Measurements from ENCODE around the gene ADGRF3.

The ADGRF3 gene

DNA sequence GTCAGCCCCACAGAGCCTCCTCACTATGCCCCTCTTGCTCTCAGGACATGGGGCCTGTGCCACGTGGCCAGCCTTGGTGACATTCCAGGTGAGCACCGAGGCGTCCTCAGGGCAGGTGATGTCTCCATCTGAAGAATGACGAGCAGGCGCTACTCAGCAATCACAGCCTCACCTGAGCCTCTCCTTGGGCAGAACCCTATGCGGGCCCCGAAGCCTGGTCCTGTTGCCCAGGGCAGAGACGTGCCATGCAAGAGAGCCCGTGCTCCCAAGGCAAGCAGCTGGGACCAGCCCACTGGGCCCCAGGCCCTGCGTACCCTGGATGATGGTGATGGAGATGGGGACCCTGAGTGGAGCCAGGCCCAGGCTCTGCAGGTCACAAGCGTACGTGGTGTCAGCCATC lies 33.1 kb downstream of the ADGRF3 start:
- no CpG with 5 or more reads among the region's 12 CpGs for WGBS, 2 donors (ENCODE audit: extremely low coverage in 2 of 2, insufficient read length in 2 of 2, insufficient replicate concordance in 1 of 2)

DNA sequence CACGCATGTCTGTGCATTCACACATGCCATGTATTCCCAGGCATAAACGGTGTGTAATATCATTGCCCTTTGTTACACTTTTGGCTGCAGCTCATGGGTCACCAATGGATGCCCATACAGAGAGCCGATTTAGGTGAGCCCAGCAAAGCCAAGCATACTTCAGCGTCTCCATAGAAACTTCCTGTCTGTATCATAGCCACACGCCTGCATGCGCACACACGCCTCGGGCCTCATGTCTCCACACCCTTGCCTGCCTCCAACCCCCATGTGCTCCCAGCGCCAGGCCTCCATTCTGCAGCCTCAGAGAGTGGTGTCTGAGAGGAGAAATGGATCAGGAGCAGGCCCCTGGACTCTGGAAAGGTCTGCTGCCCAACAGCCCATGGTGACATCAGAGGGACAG lies 34.1 kb downstream of the ADGRF3 start:
- H3K4me1 ChIP-seq (ENCODE audit: control insufficient read depth in 2 of 2, insufficient read depth in 1 of 2, low read depth in 1 of 2, low read length in 2 of 2), result no peaks in the 10 kb centered on the region
- H2BK120ac ChIP-seq (ENCODE audit: low read depth, low read length), result no peak overlapping the region
- H2BK5ac ChIP-seq (ENCODE audit: low read length), result no peak overlapping the region
- H3K27me3 ChIP-seq (ENCODE audit: control insufficient read depth in 3 of 3, insufficient read depth in 3 of 3, low read depth in 1 of 3, low read length in 3 of 3), result no peaks in the 10 kb centered on the region
- no peak overlapping the region for H3K4ac ChIP-seq (ENCODE audit: low read length)
- H3K18ac ChIP-seq (ENCODE audit: low read length), result no peak overlapping the region
- H3K79me1 ChIP-seq (ENCODE audit: low read depth, low read length), result no peaks in the 10 kb centered on the region
- no peaks in the 10 kb centered on the region for H3K36me3 ChIP-seq (replicated peaks in 1 of 2; ENCODE audit: control insufficient read depth in 2 of 2, insufficient read depth in 2 of 2, low read length in 2 of 2)
- H3K23ac ChIP-seq (ENCODE audit: low read depth, low read length, poor library complexity), result no peak overlapping the region
- no peak overlapping the region for H3K27ac ChIP-seq (replicated peaks; ENCODE audit: low read length)
- H3K9ac ChIP-seq (ENCODE audit: low read depth, low read length, poor library complexity), result no peak overlapping the region
- H4K8ac ChIP-seq (ENCODE audit: low read depth, low read length), result no peak overlapping the region
- H3K9me3 ChIP-seq (replicated peaks in 1 of 2; ENCODE audit: control insufficient read depth in 2 of 2, insufficient read depth in 1 of 2, low read depth in 1 of 2, low read length in 2 of 2), result no peaks in the 10 kb centered on the region
- H4K91ac ChIP-seq (ENCODE audit: low read depth, low read length, poor library complexity), result no peak overlapping the region
- H3K4me2 ChIP-seq (ENCODE audit: insufficient read depth, low read length, poor library complexity, severe bottlenecking), result no peak overlapping the region
- no peak for DNase-seq (ENCODE audit: low spot score)
- peak overlapping the region; percentile 85 for H2AK5ac ChIP-seq (ENCODE audit: low read depth, low read length)
- no peak overlapping the region for H2BK15ac ChIP-seq (ENCODE audit: low read length)
- no peak overlapping the region for H3K4me3 ChIP-seq (ENCODE audit: low read length in 2 of 2)
- H2BK12ac ChIP-seq (ENCODE audit: low read length), result no peak overlapping the region
- no CpG with 5 or more reads among the region's 9 CpGs for WGBS, 2 donors (ENCODE audit: extremely low coverage in 2 of 2, insufficient read length in 2 of 2, insufficient replicate concordance in 1 of 2)
- H3K14ac ChIP-seq (ENCODE audit: low read length), result no peak overlapping the region
- no peak overlapping the region for H2AFZ ChIP-seq (ENCODE audit: low read length)

More for the DNA sequence above, 33.1 kb downstream of the ADGRF3 start:
- Histone ChIP-seq H3K18ac (ENCODE audit: low read length) (peak overlapping the region; percentile 58), H3K4me1 (ENCODE audit: control insufficient read depth in 2 of 2, insufficient read depth in 1 of 2, low read depth in 1 of 2, low read length in 2 of 2) (peaks cover 0 to 2% of the 10 kb centered on the region in 2 donors), H2BK120ac (ENCODE audit: low read depth, low read length) (no peak overlapping the region), H3K9me3 (replicated peaks in 1 of 2; ENCODE audit: control insufficient read depth in 2 of 2, insufficient read depth in 1 of 2, low read depth in 1 of 2, low read length in 2 of 2) (no peaks in the 10 kb centered on the region), H4K91ac (ENCODE audit: low read depth, low read length, poor library complexity) (no peak overlapping the region), H2AFZ (ENCODE audit: low read length) (no peak overlapping the region), H3K36me3 (replicated peaks in 1 of 2; ENCODE audit: control insufficient read depth in 2 of 2, insufficient read depth in 2 of 2, low read length in 2 of 2) (no peaks in the 10 kb centered on the region), H3K4me3 (ENCODE audit: low read length in 2 of 2) (no peak overlapping the region), H2BK15ac (ENCODE audit: low read length) (peak overlapping the region; percentile 72), H3K79me1 (ENCODE audit: low read depth, low read length) (no peaks in the 10 kb centered on the region), H3K27me3 (ENCODE audit: control insufficient read depth in 3 of 3, insufficient read depth in 3 of 3, low read depth in 1 of 3, low read length in 3 of 3) (no peaks in the 10 kb centered on the region), H3K14ac (ENCODE audit: low read length) (peak overlapping the region; percentile 22), H3K4me2 (ENCODE audit: insufficient read depth, low read length, poor library complexity, severe bottlenecking) (no peak overlapping the region), H2AK5ac (ENCODE audit: low read depth, low read length) (peak overlapping the region; percentile 85), H3K4ac (ENCODE audit: low read length) (no peak overlapping the region), H2BK12ac (ENCODE audit: low read length) (no peak overlapping the region), H4K8ac (ENCODE audit: low read depth, low read length) (no peak overlapping the region), H3K9ac (ENCODE audit: low read depth, low read length, poor library complexity) (peak overlapping the region; percentile 68), H3K27ac (replicated peaks; ENCODE audit: low read length) (no peak overlapping the region), H3K23ac (ENCODE audit: low read depth, low read length, poor library complexity) (no peak overlapping the region), H2BK5ac (ENCODE audit: low read length) (peak overlapping the region; percentile 29)
- no peak for DNase-seq (ENCODE audit: low spot score)

DNA sequence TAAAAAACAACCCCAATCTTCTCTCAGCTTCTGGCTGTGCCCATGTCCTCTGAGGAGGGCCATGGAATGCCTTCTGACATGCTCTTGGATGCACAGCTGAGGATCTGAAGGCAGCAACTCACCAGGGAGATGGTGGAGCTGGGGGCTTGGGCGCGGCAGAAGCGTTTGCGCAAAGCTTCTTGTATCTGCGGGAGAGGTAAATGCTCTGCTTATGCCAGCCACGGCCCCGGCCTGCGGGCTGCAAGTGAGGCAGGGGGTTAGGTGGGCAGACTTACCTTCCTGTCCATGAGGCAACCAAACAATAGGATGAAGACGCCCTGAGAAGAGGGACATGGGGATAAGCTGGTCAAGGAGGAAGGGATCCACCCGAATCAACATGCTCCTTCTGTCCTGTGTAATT lies 36.7 kb downstream of the ADGRF3 start:
- H2BK120ac ChIP-seq (ENCODE audit: low read depth, low read length), result no peak overlapping the region
- no peak overlapping the region for H3K4ac ChIP-seq (ENCODE audit: low read length)
- no peaks in the 10 kb centered on the region for H3K79me1 ChIP-seq (ENCODE audit: low read depth, low read length)
- no peak overlapping the region for H2BK5ac ChIP-seq (ENCODE audit: low read length)
- H2AK5ac ChIP-seq (ENCODE audit: low read depth, low read length), result no peak overlapping the region
- no peak overlapping the region for H3K14ac ChIP-seq (ENCODE audit: low read length)
- H3K4me1 ChIP-seq (ENCODE audit: control insufficient read depth in 2 of 2, insufficient read depth in 1 of 2, low read depth in 1 of 2, low read length in 2 of 2), result peaks cover 1 to 3% of the 10 kb centered on the region in 2 donors
- H3K4me2 ChIP-seq (ENCODE audit: insufficient read depth, low read length, poor library complexity, severe bottlenecking), result no peak overlapping the region
- no peak overlapping the region for H3K23ac ChIP-seq (ENCODE audit: low read depth, low read length, poor library complexity)
- H4K91ac ChIP-seq (ENCODE audit: low read depth, low read length, poor library complexity), result no peak overlapping the region
- H2BK15ac ChIP-seq (ENCODE audit: low read length), result peak overlapping the region; percentile 86
- no peak for DNase-seq (ENCODE audit: low spot score)
- H3K18ac ChIP-seq (ENCODE audit: low read length), result peak overlapping the region; percentile 4
- H3K9ac ChIP-seq (ENCODE audit: low read depth, low read length, poor library complexity), result no peak overlapping the region
- H3K27ac ChIP-seq (replicated peaks; ENCODE audit: low read length), result no peak overlapping the region
- H2BK12ac ChIP-seq (ENCODE audit: low read length), result no peak overlapping the region
- H2AFZ ChIP-seq (ENCODE audit: low read length), result no peak overlapping the region
- no CpG with 5 or more reads among the region's 10 CpGs for WGBS, 2 donors (ENCODE audit: extremely low coverage in 2 of 2, insufficient read length in 2 of 2, insufficient replicate concordance in 1 of 2)
- H3K9me3 ChIP-seq (replicated peaks in 1 of 2; ENCODE audit: control insufficient read depth in 2 of 2, insufficient read depth in 1 of 2, low read depth in 1 of 2, low read length in 2 of 2), result no peaks in the 10 kb centered on the region
- H3K4me3 ChIP-seq (ENCODE audit: low read length in 2 of 2), result no peak overlapping the region
- H3K36me3 ChIP-seq (replicated peaks in 1 of 2; ENCODE audit: control insufficient read depth in 2 of 2, insufficient read depth in 2 of 2, low read length in 2 of 2), result no peaks in the 10 kb centered on the region
- H4K8ac ChIP-seq (ENCODE audit: low read depth, low read length), result no peak overlapping the region
- H3K27me3 ChIP-seq (ENCODE audit: control insufficient read depth in 3 of 3, insufficient read depth in 3 of 3, low read depth in 1 of 3, low read length in 3 of 3), result no peaks in the 10 kb centered on the region

DNA sequence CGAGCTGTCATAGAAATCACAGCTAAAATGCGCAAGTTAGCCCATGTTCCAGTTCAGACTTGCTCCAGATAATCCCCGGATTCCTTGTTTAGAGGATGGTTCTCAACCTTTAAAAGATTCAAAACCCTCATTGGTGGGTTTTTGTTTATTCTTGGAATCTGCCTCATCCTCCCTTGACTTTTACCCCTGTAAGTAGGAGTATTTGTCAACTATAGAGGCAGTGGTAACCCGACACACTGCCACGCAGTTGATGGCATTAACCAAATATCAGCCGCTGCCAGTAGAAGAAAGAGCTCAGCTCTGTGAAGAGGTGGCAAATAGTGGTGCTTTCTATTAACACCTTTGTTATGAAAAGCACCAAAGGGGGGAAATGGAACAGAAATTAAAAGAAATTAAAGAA lies 41.0 kb downstream of the ADGRF3 start:
- H2AFZ ChIP-seq (ENCODE audit: low read length), result peak overlapping the region; percentile 54
- H2BK15ac ChIP-seq (ENCODE audit: low read length), result no peak overlapping the region
- DNase-seq (ENCODE audit: low spot score), result no peak
- no peak overlapping the region for H3K18ac ChIP-seq (ENCODE audit: low read length)
- H3K27me3 ChIP-seq (ENCODE audit: control insufficient read depth in 3 of 3, insufficient read depth in 3 of 3, low read depth in 1 of 3, low read length in 3 of 3), result no peaks in the 10 kb centered on the region
- no peak overlapping the region for H2BK5ac ChIP-seq (ENCODE audit: low read length)
- H3K4me3 ChIP-seq (ENCODE audit: low read length in 2 of 2), result no peak overlapping the region
- H3K23ac ChIP-seq (ENCODE audit: low read depth, low read length, poor library complexity), result no peak overlapping the region
- H3K9me3 ChIP-seq (replicated peaks in 1 of 2; ENCODE audit: control insufficient read depth in 2 of 2, insufficient read depth in 1 of 2, low read depth in 1 of 2, low read length in 2 of 2), result no peaks in the 10 kb centered on the region
- no peak overlapping the region for H3K4ac ChIP-seq (ENCODE audit: low read length)
- H3K27ac ChIP-seq (replicated peaks; ENCODE audit: low read length), result no peak overlapping the region
- no peak overlapping the region for H2BK12ac ChIP-seq (ENCODE audit: low read length)
- H3K9ac ChIP-seq (ENCODE audit: low read depth, low read length, poor library complexity), result no peak overlapping the region
- no CpG with 5 or more reads among the region's 6 CpGs for WGBS, 2 donors (ENCODE audit: extremely low coverage in 2 of 2, insufficient read length in 2 of 2, insufficient replicate concordance in 1 of 2)
- no peaks in the 10 kb centered on the region for H3K36me3 ChIP-seq (replicated peaks in 1 of 2; ENCODE audit: control insufficient read depth in 2 of 2, insufficient read depth in 2 of 2, low read length in 2 of 2)
- H3K4me2 ChIP-seq (ENCODE audit: insufficient read depth, low read length, poor library complexity, severe bottlenecking), result no peak overlapping the region
- no peak overlapping the region for H2BK120ac ChIP-seq (ENCODE audit: low read depth, low read length)
- no peaks in the 10 kb centered on the region for H3K79me1 ChIP-seq (ENCODE audit: low read depth, low read length)
- no peak overlapping the region for H3K14ac ChIP-seq (ENCODE audit: low read length)
- H4K91ac ChIP-seq (ENCODE audit: low read depth, low read length, poor library complexity), result no peak overlapping the region
- H4K8ac ChIP-seq (ENCODE audit: low read depth, low read length), result no peak overlapping the region
- peaks cover 8 to 12% of the 10 kb centered on the region in 2 donors for H3K4me1 ChIP-seq (ENCODE audit: control insufficient read depth in 2 of 2, insufficient read depth in 1 of 2, low read depth in 1 of 2, low read length in 2 of 2)
- no peak overlapping the region for H2AK5ac ChIP-seq (ENCODE audit: low read depth, low read length)
